SK-N-SH (cell line): Measurements from ENCODE around the gene KHDC1.
"Not testable (repeated sequence)": the region's sequence is repeated elsewhere in the genome, so short reads cannot be mapped to it uniquely, and the experiment has no call there.

Experiments
- CTCF ChIP-seq: fragments of 200-600 bp; sonication (generic); IDR thresholded peaks from 2 replicates; pipeline ENCODE4 v1.6.1; 2017; ENCODE audit warnings: antibody characterized with exemption, mild to moderate bottlenecking, moderate library complexity
- ELF1 ChIP-seq: IDR thresholded peaks from 2 replicates; pipeline ENCODE4 v1.4.0; 2012
- EZH2phosphoT487 ChIP-seq: fragments of 200-600 bp; sonication (generic); IDR thresholded peaks from 2 replicates; pipeline ENCODE4 v1.6.1; 2017; ENCODE audit warnings: low read depth, mixed run types, mild to moderate bottlenecking, antibody characterized with exemption, moderate library complexity, borderline replicate concordance
- JUND ChIP-seq: IDR thresholded peaks from 2 replicates; pipeline ENCODE4 v1.4.0; 2012
- NFIC ChIP-seq: IDR thresholded peaks from 2 replicates; pipeline ENCODE4 v1.4.0; 2012; ENCODE audit warnings: borderline replicate concordance
- POLR2AphosphoS5 ChIP-seq: IDR thresholded peaks from 2 replicates; pipeline ENCODE4 v1.6.1; 2012; ENCODE audit warnings: low read depth, low read length
- RAD21 ChIP-seq: IDR thresholded peaks from 2 replicates; pipeline ENCODE4 v1.6.1; 2012; ENCODE audit warnings: mild to moderate bottlenecking, low read length
- RCOR1 ChIP-seq: fragments of 150-350 bp; IDR thresholded peaks from 2 replicates; pipeline ENCODE4 v1.6.1; 2017; ENCODE audit warnings: antibody characterized with exemption, low read length
- RFX5 ChIP-seq: IDR thresholded peaks from 2 replicates; pipeline ENCODE4 v1.6.1; 2012; ENCODE audit warnings: mild to moderate bottlenecking, improper control_type of control experiment, low read length
- SMC3 ChIP-seq: IDR thresholded peaks from 2 replicates; pipeline ENCODE4 v1.6.1; 2012; ENCODE audit warnings: low read depth, low read length, improper control_type of control experiment
- TF ChIP-seq, protein P1 (sequence below): IDR thresholded peaks from 2 replicates; pipeline ENCODE4 v1.6.1; 2012; ENCODE audit warnings: mild to moderate bottlenecking, low read depth, low read length, moderate library complexity
- TF ChIP-seq, protein P2 (sequence below): IDR thresholded peaks from 2 replicates; pipeline ENCODE4; 2012
- TF ChIP-seq, protein P3 (sequence below): fragments of 150-350 bp; IDR thresholded peaks from 2 replicates; pipeline ENCODE4 v1.6.1; 2017; ENCODE audit warnings: antibody characterized with exemption, low read length, low read depth, borderline replicate concordance

DNA sequence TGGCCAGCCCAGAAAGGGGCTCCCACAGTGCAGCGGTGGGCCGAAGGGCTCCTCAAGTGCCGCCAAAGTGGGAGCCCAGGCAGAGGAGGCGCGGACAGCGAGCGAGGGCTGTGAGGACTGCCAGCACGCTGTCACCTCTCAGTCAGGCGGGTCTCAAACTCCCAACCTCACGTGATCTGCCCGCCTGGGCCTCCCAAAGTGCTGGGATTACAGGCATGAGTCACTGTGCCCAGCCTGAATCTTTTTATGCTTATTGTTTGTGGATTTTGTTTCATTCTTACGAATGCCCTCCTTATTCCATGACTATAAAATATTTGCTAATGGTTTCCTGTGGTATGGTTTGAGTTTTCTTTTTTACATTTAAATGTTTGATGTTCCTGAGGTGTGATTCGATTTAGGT, 6.3 kb upstream of the KHDC1 start:
- not testable (repeated sequence) for TF ChIP-seq NFIC, CTCF, JUND, RAD21, EZH2phosphoT487, RFX5, ELF1, SMC3, POLR2AphosphoS5, RCOR1
- TF ChIP-seq, protein P1, sequence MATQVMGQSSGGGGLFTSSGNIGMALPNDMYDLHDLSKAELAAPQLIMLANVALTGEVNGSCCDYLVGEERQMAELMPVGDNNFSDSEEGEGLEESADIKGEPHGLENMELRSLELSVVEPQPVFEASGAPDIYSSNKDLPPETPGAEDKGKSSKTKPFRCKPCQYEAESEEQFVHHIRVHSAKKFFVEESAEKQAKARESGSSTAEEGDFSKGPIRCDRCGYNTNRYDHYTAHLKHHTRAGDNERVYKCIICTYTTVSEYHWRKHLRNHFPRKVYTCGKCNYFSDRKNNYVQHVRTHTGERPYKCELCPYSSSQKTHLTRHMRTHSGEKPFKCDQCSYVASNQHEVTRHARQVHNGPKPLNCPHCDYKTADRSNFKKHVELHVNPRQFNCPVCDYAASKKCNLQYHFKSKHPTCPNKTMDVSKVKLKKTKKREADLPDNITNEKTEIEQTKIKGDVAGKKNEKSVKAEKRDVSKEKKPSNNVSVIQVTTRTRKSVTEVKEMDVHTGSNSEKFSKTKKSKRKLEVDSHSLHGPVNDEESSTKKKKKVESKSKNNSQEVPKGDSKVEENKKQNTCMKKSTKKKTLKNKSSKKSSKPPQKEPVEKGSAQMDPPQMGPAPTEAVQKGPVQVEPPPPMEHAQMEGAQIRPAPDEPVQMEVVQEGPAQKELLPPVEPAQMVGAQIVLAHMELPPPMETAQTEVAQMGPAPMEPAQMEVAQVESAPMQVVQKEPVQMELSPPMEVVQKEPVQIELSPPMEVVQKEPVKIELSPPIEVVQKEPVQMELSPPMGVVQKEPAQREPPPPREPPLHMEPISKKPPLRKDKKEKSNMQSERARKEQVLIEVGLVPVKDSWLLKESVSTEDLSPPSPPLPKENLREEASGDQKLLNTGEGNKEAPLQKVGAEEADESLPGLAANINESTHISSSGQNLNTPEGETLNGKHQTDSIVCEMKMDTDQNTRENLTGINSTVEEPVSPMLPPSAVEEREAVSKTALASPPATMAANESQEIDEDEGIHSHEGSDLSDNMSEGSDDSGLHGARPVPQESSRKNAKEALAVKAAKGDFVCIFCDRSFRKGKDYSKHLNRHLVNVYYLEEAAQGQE: not testable (repeated sequence)
- TF ChIP-seq, protein P2, sequence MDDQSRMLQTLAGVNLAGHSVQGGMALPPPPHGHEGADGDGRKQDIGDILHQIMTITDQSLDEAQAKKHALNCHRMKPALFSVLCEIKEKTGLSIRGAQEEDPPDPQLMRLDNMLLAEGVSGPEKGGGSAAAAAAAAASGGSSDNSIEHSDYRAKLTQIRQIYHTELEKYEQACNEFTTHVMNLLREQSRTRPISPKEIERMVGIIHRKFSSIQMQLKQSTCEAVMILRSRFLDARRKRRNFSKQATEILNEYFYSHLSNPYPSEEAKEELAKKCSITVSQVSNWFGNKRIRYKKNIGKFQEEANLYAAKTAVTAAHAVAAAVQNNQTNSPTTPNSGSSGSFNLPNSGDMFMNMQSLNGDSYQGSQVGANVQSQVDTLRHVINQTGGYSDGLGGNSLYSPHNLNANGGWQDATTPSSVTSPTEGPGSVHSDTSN: not testable (repeated sequence)
- TF ChIP-seq, protein P3, sequence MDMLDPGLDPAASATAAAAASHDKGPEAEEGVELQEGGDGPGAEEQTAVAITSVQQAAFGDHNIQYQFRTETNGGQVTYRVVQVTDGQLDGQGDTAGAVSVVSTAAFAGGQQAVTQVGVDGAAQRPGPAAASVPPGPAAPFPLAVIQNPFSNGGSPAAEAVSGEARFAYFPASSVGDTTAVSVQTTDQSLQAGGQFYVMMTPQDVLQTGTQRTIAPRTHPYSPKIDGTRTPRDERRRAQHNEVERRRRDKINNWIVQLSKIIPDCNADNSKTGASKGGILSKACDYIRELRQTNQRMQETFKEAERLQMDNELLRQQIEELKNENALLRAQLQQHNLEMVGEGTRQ: not testable (repeated sequence)
